ENCODE data around the gene GSTM1.

Gene GSTM1

GRCh38 chr1:109653306-109653705, 34.3 kb upstream of the GSTM1 start:
- no peak overlapping the region for H2BK12ac ChIP-seq (ENCODE audit: low read length)
- H3K79me2 ChIP-seq (ENCODE audit: control insufficient read depth, insufficient read depth, low read length, poor library complexity): no peaks in the 10 kb centered on the region
- H3K4me3 ChIP-seq (ENCODE audit: low read depth, low read length): no peak overlapping the region
- no peak overlapping the region for H3K27ac ChIP-seq (ENCODE audit: low read depth, low read length)
- no peak overlapping the region for H2AFZ ChIP-seq (ENCODE audit: insufficient read depth, low read length, poor library complexity)
- H3K79me1 ChIP-seq (ENCODE audit: low read length): peaks cover 6% of the 10 kb centered on the region
- no peak overlapping the region for H3K14ac ChIP-seq (ENCODE audit: low read length)
- H3K9ac ChIP-seq (ENCODE audit: low read length): no peak overlapping the region
- H3K27me3 ChIP-seq (ENCODE audit: insufficient read depth, low read length): no peaks in the 10 kb centered on the region
- H3K4ac ChIP-seq (ENCODE audit: low read depth, low read length): no peak overlapping the region
- no peak overlapping the region for H2BK120ac ChIP-seq (ENCODE audit: insufficient read depth, low read length, poor library complexity)
- H3K36me3 ChIP-seq (ENCODE audit: control insufficient read depth in 1 of 2, insufficient read depth in 2 of 2, low read length in 2 of 2): no peaks in the 10 kb centered on the region
- peaks cover 3 to 5% of the 10 kb centered on the region in 2 experiments for H3K4me1 ChIP-seq (ENCODE audit: control insufficient read depth in 1 of 2, insufficient read depth in 2 of 2, low read length in 2 of 2)
- no peak overlapping the region for H4K91ac ChIP-seq (ENCODE audit: low read depth, low read length)
- H3K9me3 ChIP-seq (ENCODE audit: insufficient read depth, low read depth, low read length): no peaks in the 10 kb centered on the region
- no peak overlapping the region for H2BK5ac ChIP-seq (ENCODE audit: low read depth, low read length, poor library complexity)
- DNase-seq: no peak
- H4K12ac ChIP-seq (ENCODE audit: low read depth, low read length): no peak overlapping the region
- H4K8ac ChIP-seq (ENCODE audit: low read depth, low read length): no peak overlapping the region
- no peak overlapping the region for H2AK5ac ChIP-seq (ENCODE audit: low read length)
- H3K23ac ChIP-seq (ENCODE audit: low read length): no peak overlapping the region
- no peak overlapping the region for H3K18ac ChIP-seq (ENCODE audit: low read length)
- WGBS (ENCODE audit: extremely low coverage, insufficient coverage, insufficient read length): no CpG with 5 or more reads among the region's 2 CpGs
- no peak overlapping the region for H3K4me2 ChIP-seq (ENCODE audit: low read length)

- Histone ChIP-seq H3K36me3 (ENCODE audit: control insufficient read depth in 1 of 2, insufficient read depth in 2 of 2, low read length in 2 of 2) (no peaks in the 10 kb centered on the region), H3K27ac (ENCODE audit: low read depth, low read length) (no peak overlapping the region), H2BK12ac (ENCODE audit: low read length) (no peak overlapping the region), H3K14ac (ENCODE audit: low read length) (no peak overlapping the region), H3K23ac (ENCODE audit: low read length) (peak overlapping the region; percentile 33), H2BK120ac (ENCODE audit: insufficient read depth, low read length, poor library complexity) (no peak overlapping the region), H3K9ac (ENCODE audit: low read length) (no peak overlapping the region), H3K18ac (ENCODE audit: low read length) (no peak overlapping the region), H3K9me3 (ENCODE audit: insufficient read depth, low read depth, low read length) (no peaks in the 10 kb centered on the region), H2BK5ac (ENCODE audit: low read depth, low read length, poor library complexity) (no peak overlapping the region), H4K12ac (ENCODE audit: low read depth, low read length) (no peak overlapping the region), H3K4me3 (ENCODE audit: low read depth, low read length) (no peak overlapping the region), H3K79me1 (ENCODE audit: low read length) (peaks cover 6% of the 10 kb centered on the region), H3K4ac (ENCODE audit: low read depth, low read length) (no peak overlapping the region), H3K27me3 (ENCODE audit: insufficient read depth, low read length) (no peaks in the 10 kb centered on the region), H3K4me2 (ENCODE audit: low read length) (no peak overlapping the region), H2AFZ (ENCODE audit: insufficient read depth, low read length, poor library complexity) (no peak overlapping the region), H4K91ac (ENCODE audit: low read depth, low read length) (no peak overlapping the region), H3K79me2 (ENCODE audit: control insufficient read depth, insufficient read depth, low read length, poor library complexity) (no peaks in the 10 kb centered on the region), H4K8ac (ENCODE audit: low read depth, low read length) (no peak overlapping the region), H3K4me1 (ENCODE audit: control insufficient read depth in 1 of 2, insufficient read depth in 2 of 2, low read length in 2 of 2) (peaks cover 3 to 5% of the 10 kb centered on the region in 2 experiments), H2AK5ac (ENCODE audit: low read length) (no peak overlapping the region)
- no peak for DNase-seq
- WGBS (ENCODE audit: extremely low coverage, insufficient coverage, insufficient read length): no CpG with 5 or more reads among the region's 12 CpGs
Measured at GRCh38 chr1:109654519-109654918, 33.1 kb upstream of the GSTM1 start.

- Histone ChIP-seq H3K14ac (ENCODE audit: low read length) (peak within 1 kb of the TSS; percentile 73), H2AK5ac (ENCODE audit: low read length) (no peak within 1 kb of the TSS), H3K79me1 (ENCODE audit: low read length) (peaks cover 6% of the 10 kb centered on the region), H3K4me1 (ENCODE audit: control insufficient read depth in 1 of 2, insufficient read depth in 2 of 2, low read length in 2 of 2) (peaks cover 3 to 5% of the 10 kb centered on the region in 2 experiments), H3K4me3 (ENCODE audit: low read depth, low read length) (peak within 1 kb of the TSS; percentile 71), H3K4ac (ENCODE audit: low read depth, low read length) (peak within 1 kb of the TSS; percentile 45), H3K9ac (ENCODE audit: low read length) (peak within 1 kb of the TSS; percentile 35), H2AFZ (ENCODE audit: insufficient read depth, low read length, poor library complexity) (peak within 1 kb of the TSS; percentile 87), H4K12ac (ENCODE audit: low read depth, low read length) (peak within 1 kb of the TSS; percentile 45), H2BK5ac (ENCODE audit: low read depth, low read length, poor library complexity) (no peak within 1 kb of the TSS), H3K18ac (ENCODE audit: low read length) (peak within 1 kb of the TSS; percentile 77), H3K27me3 (ENCODE audit: insufficient read depth, low read length) (no peaks in the 10 kb centered on the region), H2BK12ac (ENCODE audit: low read length) (peak within 1 kb of the TSS; percentile 20), H3K27ac (ENCODE audit: low read depth, low read length) (no peak within 1 kb of the TSS), H3K9me3 (ENCODE audit: insufficient read depth, low read depth, low read length) (no peaks in the 10 kb centered on the region), H3K4me2 (ENCODE audit: low read length) (peak within 1 kb of the TSS; percentile 89), H4K91ac (ENCODE audit: low read depth, low read length) (peak within 1 kb of the TSS; percentile 65), H4K8ac (ENCODE audit: low read depth, low read length) (peak within 1 kb of the TSS; percentile 86), H2BK120ac (ENCODE audit: insufficient read depth, low read length, poor library complexity) (peak within 1 kb of the TSS; percentile 65), H3K36me3 (ENCODE audit: control insufficient read depth in 1 of 2, insufficient read depth in 2 of 2, low read length in 2 of 2) (no peaks in the 10 kb centered on the region), H3K79me2 (ENCODE audit: control insufficient read depth, insufficient read depth, low read length, poor library complexity) (no peaks in the 10 kb centered on the region), H3K23ac (ENCODE audit: low read length) (no peak within 1 kb of the TSS)
- WGBS (ENCODE audit: extremely low coverage, insufficient coverage, insufficient read length): no CpG with 5 or more reads among the region's 54 CpGs
- peak; percentile 27 to 64 for DNase-seq
Measured at GRCh38 chr1:109655615-109656519, 31.8 kb upstream of the GSTM1 start, which contains the start of gene GSTM4. Gene GSTM4, plus strand, starts transcription at chr1:109656099. Its CDS starts 291 bp downstream, at chr1:109656390.

GRCh38 chr1:109657395-109657794, 30.2 kb upstream of the GSTM1 start:
- Histone ChIP-seq H2BK12ac (ENCODE audit: low read length) (no peak overlapping the region), H3K27me3 (ENCODE audit: insufficient read depth, low read length) (no peaks in the 10 kb centered on the region), H3K79me1 (ENCODE audit: low read length) (peaks cover 6% of the 10 kb centered on the region), H3K14ac (ENCODE audit: low read length) (no peak overlapping the region), H3K9ac (ENCODE audit: low read length) (no peak overlapping the region), H4K91ac (ENCODE audit: low read depth, low read length) (no peak overlapping the region), H2BK5ac (ENCODE audit: low read depth, low read length, poor library complexity) (no peak overlapping the region), H3K9me3 (ENCODE audit: insufficient read depth, low read depth, low read length) (no peaks in the 10 kb centered on the region), H3K18ac (ENCODE audit: low read length) (no peak overlapping the region), H3K4me1 (ENCODE audit: control insufficient read depth in 1 of 2, insufficient read depth in 2 of 2, low read length in 2 of 2) (peaks cover 3 to 5% of the 10 kb centered on the region in 2 experiments), H2BK120ac (ENCODE audit: insufficient read depth, low read length, poor library complexity) (no peak overlapping the region), H3K4me3 (ENCODE audit: low read depth, low read length) (no peak overlapping the region), H4K12ac (ENCODE audit: low read depth, low read length) (no peak overlapping the region), H2AK5ac (ENCODE audit: low read length) (no peak overlapping the region), H3K27ac (ENCODE audit: low read depth, low read length) (no peak overlapping the region), H3K23ac (ENCODE audit: low read length) (no peak overlapping the region), H3K4ac (ENCODE audit: low read depth, low read length) (no peak overlapping the region), H3K36me3 (ENCODE audit: control insufficient read depth in 1 of 2, insufficient read depth in 2 of 2, low read length in 2 of 2) (no peaks in the 10 kb centered on the region), H2AFZ (ENCODE audit: insufficient read depth, low read length, poor library complexity) (no peak overlapping the region), H3K79me2 (ENCODE audit: control insufficient read depth, insufficient read depth, low read length, poor library complexity) (no peaks in the 10 kb centered on the region), H4K8ac (ENCODE audit: low read depth, low read length) (no peak overlapping the region), H3K4me2 (ENCODE audit: low read length) (no peak overlapping the region)
- no CpG with 5 or more reads among the region's 4 CpGs for WGBS (ENCODE audit: extremely low coverage, insufficient coverage, insufficient read length)
- DNase-seq: no peak

All from trophoblast cell (in vitro differentiated cells and primary cell).